CD4-positive, alpha-beta T cell treated with Interleukin-15 for 1 hour (primary cell): Measurements from ENCODE around the gene MMD.
"Not testable (repeated sequence)": the region's sequence is repeated elsewhere in the genome, so short reads cannot be mapped to it uniquely, and the experiment has no call there.

Source experiments
- DNase-seq: peaks from one replicate; pipeline ENCODE4 v3.0.0-alpha.2; 2020

MMD gene

DNA sequence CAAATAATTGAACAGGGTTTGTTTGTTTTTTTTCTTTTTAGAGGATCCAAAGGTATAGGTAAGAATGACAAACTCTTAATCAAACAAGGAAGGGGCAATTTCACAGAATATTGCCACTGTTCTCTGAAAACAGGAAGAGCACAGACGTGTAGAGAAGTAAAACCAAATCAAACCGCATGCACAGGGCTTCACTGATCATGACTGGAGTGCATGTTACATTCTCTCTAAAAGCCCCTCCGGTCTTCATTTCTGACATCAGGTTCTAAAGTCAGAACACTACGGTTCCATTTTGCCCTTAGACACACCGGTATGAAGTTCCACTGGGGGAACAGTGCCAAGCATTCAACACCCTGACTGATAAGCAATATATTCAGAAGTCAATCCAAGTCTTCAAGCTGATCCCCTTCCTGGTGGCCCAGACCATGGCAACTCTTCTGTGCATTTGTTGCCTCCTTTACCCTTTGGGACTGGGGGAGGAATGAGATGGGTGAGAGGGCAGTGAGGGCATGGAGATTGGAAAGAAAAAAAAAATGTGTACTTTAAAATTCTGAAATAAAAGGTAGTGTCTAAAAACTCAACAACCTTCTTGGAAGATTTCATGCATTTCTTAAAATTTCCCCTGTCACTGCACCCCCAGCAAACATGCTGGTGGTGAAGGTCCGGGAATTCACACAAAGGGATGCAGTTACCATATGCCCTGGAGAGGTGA, 1.4 kb downstream of the MMD start:
- peak; percentile 70 for DNase-seq

DNA sequence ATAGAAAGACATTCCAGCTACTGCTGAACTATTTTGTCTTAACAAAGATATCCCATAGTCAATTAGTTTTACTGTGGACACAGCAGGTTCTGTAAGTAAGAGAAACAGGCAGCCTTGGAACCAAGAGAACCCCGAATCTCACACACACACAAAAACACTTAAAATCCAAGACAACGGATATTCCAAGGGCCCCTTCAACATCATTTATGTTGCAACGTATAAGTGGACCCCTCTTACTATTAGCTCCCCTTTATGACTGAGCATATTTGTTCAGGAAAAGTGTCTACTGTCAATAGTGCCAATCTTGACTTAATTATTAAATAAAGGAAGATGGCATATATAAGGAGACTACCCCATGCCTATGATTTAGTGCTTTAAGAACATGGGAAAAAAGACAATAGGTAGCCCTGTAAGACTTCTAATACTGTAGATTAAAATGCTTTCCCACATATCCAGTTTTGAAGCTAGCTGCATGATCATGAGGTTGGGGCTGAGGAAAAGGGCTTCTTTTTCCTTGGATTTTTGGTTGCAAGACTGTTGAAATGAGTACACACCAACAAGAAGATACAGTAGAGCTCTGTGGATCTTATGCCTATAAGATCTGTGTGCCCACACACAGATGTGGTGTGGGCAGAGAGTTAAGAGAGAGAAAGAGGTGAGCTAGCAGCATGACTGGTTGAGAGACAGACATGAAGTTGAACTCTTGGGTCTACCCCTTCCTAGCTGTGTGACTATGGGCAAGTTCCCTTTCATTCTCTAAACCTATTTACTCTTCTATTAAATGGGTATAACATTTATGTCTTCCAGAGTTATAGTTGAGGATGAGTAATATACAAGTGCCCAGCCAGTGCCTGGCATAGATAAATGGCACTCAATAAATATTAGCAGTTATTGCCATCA, 3.0 kb downstream of the MMD start:
- no peak for DNase-seq

DNA sequence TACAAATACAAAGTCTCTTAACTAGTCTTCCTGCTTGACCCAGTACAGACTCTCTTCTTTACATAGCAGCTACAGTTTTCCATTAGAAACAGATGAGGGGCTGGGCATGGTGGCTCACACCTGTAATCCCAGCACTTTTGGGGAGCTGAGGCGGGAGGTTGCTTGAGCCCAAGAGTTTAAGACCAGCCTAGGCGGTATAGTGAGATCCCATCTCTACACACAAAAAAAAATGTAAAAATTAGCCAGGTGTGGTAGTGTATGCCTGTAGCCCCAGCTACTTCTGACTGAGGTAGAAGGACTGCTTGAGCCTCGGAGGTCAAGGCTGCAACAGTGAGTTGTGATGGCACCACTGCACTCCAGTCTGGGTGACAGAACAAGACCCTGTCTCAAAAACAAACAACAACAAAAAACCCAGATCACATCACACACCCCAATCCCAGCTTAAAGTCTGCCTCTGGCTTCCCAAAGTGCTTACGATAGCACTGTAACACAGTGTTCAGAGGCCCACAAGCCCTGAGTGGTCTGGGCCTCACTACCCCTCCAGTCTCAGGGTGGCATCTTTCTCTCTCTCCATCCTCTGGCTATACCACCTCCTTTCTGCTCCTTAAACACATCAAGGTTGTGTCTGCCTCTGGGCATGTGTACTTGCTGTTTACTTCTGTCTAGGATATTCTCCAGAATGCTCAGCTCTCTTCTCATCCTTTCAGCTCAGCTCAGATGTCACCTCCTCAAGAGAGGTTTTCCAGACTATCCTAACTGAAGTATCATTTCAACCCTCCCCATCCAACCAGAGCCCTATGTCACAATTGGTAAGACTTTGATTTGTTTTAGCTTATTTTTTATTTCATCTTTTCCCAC, 4.0 kb downstream of the MMD start:
- DNase-seq: no peak

DNA sequence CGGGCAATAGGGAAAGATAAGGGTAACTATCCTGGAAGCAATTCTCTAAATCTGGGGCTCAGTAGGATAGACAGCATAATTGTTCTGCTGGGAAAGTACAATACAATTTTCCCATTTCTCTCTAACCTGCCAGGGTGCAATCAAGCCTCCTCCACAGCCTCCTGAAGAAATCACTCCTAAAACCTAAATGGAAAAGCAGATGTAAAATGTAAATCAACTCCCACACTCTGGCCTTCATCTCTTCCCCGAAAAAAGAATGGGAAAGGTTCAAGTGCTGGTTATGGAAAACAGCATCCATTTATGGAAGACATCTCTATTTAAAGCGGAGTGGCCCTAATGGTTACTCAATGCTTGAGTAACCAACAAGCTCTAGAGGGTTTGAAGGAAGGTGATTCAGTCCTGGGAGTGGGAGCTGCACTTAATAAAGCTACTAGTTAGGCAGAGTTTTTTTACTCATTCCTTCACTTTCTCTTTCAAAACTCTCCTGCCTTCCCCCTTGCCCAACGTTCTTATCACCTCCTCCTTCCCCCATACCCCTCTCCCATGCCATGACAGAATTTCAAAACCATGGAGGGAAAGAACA, 5.1 kb downstream of the MMD start:
- DNase-seq: no peak

DNA sequence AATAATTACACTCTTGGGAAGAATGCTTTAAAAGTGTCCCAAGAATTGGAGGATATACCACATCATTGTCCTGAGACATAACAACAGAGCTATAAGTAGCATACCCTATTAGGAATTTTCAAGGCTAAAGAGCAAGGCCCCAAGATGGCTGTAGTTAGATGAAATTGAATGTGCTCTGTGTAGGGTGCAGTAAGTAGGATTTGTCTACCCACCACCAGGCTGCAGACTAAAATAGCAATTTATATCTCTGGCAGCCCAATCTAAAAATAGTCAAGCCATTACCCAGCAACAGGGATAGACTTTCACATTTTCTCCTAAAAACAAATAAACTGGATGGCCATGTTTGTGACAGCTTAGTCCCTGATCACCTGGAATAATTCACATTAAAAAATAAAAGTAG, 5.6 kb downstream of the MMD start:
- DNase-seq: no peak

DNA sequence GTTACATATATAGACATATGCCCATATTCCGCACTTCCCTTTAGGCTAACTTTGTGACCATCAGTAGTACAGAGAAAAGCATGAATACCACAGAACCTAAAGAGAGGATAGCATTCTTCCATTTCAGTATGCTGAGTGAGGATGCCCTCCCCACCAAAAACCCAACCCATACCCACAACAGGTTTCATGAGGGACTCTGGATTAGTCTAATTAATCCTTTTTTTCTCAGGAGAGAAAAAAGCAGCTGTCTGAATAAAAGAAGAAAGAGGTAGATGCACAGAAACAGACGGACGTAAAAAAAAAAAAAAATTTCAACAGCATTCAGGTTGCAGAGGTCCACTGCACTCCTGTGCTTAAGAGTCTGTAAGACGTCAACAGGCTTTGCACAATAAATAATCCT, 6.7 kb downstream of the MMD start:
- no peak for DNase-seq

DNA sequence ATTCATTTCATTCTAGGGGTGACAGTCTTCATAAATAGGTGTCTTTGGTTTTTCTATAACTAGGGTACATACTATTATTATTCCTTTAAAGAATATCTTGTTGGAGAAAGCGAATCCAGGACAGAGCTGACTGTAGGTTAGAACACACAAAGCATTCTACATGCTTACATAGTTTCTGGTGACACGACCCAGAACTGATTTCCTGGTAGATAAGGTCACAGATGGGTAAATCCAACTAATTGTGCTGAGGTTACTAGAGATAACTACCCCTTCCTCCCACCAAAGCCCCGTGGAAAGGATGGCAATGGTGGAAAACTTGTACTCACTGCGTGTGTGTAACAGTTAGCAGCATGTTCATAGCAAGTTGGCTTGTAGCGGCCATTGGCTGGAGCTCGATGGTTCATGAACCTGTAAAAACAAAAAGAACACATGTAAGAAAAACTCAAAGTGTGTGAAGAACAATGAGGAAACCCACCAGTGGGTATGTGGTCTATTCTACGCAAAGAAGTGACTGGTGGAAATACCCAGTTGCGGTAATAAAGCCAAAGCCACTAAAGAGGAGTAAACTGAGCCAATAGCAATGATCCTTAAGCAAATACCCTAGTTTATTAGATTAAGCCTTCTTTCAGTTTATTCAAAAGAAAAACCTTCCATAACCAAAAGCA, 7.7 kb downstream of the MMD start:
- no peak for DNase-seq

DNA sequence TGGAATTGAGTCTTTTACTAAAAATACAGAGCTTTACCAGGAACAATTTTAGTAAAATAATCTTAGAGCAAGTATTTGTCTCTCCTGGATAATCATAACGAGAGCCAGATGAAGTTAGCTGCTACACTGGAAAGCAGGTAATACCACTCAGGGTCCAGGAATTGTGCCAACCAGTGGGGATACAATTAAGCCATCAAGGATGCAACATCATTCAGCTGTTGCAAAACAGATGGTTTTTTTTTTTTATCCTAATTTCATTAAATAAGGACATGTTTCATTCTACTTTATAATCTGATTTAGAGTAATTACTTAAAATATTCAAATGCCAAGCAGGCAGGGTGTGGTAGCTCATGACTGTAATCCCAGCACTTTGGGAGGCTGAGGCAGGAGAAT, 10.2 kb downstream of the MMD start:
- DNase-seq: no peak

DNA sequence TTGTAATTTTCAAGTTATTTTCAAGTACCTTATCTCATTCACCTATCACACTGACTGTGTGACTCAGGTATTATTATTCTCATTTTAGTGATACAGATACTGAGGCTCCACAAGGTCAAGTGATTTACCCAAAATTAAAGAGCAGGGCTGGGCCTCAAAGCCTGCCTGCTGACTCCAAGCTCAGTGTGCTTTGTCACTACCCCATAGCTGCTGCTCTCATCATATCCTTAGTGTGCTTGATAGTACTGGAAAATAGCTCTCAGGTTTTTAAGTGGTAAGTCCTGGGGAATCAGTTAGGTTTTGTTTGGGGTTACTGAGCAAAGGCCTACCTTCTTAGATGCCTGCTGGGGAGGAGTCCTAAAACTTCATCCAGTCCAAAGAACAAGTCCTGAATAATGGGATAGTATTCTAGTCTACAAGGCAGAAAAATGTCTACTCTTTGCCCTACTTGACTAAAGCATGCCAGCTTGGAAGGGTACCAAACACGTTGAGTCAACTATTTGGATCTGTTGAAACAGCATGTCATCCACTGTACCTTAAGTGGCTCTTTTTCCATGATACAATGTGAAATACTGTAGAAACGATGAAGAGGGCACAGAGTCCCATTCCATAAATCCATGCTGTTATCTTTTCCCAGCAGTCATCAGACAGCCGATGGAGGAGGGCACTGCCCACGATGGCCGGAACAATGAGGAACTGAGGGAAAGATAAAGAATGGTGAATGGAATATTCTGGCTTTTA, 10.7 kb downstream of the MMD start:
- DNase-seq: no peak

DNA sequence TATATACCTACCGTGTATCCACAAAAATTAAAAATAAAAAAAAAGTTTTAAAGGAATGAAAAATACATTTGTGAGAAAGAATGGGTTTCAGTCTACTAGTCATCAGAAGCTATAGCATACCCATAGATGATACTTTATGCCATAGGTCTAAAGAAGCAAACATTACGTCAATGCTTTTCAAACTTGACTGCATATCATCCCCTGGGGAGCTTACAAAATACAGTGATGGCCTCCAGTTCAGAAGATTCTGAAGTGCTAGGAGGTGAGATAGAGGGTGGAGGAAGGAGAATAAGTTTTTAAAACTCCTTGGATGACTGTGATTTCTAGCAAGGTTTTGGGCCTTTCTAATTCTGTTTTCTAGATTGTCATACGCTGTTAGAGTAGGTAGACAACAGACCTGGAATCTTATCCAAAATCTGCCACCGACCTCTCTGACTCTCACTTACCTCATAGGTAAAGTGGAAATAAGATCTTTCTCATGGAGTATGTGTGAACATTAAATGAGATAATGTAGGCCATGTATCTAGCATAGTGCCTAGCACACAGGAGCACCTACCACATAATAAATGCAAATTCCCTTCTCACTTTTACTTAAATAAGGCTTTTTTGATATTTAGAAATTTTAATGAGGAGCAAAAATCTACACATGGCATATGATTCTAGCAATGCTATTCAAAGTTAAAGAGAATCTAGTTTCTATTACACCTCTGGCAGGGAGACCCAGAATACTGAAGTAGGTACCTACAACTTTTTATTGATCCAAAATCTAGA, 12.4 kb downstream of the MMD start:
- DNase-seq: no peak

DNA sequence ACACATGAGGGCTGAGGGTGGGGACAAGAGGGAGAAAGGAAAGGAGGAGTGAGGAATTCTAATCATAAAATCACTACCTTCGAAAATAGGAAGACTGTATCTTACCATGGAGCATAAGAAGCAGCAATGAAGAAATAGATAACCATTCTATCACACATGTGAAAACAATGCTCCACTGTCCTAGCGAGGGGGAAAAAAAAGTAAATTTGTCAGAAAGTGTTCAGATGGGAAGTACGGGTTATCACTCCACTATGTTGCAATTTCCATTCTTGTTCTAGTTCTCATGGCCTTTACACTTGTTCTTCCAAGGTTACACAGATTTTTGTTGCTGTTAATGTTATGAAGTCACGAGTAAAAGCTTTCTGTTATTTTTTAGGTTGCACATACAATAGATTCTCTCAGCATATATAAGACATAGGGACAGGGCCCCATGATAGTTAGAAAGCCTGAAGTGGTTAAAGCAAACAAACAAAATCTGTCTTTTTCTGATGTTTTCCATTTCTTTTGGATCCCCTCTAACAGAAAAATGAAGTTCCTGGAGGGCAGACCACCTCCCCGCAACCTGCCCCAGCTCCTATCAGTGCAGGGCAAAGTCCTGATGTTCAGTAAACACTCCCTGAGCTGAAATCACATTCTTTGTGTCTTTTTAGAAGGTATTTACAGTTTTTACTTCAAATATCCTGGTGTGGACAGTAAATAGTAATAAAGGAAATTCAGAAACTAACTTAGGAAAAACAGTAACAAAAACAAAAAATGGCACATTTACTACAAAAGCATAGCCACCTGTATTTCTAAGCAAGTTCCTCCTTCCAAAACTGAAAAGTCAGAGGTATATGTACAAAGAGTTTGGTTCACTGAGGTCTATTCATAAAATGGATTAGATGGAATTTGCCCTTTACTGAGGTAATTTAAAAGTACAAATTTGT, 13.7 kb downstream of the MMD start:
- no peak for DNase-seq

DNA sequence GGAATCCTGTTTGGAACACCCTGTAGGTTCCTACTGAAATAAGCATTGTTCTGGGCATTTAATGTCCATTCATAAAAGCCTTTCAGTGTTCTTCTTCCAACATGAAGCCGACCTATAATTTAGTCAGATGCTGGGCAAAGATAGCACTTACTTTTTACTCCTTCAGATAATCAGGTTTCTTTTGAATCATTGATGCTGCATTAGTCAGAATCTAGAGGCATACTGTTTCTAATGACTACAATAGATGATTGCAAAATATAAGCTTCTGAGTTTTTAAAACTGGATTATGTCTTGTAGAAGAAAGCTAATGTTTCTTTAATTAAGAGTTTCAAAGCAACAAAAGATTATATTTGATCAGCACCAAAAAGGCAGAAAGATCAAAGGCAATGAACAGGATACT, 16.0 kb downstream of the MMD start:
- no peak for DNase-seq

DNA sequence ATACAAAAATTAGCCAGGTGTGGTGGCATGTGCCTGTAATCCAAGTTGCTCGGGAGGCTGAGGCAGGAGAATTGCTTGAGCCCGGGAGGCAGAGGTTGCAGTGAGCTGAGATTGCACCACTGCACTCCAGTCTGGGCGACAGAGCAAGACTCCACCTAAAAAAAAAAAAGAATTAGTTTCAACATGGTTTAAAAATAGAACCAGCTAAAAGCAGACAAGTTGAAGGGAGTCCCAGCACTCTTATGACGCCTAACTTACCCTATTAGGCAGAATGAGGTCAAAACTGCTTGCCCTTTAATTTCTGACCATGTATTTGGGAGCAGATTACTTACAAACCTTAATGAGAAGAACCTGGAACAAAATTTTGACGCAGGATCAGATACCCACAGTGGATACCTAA, 17.4 kb downstream of the MMD start:
- DNase-seq: not testable (repeated sequence)

DNA sequence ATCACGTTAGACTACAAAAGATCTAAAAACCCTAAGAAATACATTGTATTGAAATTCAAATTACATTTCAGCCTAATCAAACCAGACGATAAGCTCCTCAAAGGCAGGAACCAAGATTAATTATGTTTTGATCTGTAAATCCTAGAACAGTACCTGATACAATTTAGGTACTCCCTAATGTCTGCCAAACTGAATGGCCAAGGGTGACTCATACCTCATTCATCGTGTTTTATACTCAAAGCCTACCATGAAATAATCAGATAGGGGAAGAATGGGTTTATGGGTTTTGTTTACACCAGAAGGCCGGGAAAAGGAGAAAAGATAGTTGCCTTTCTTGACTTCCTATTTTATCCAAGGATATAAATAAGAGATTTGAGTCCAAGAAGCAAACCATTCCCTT, 19.3 kb downstream of the MMD start:
- no peak for DNase-seq

DNA sequence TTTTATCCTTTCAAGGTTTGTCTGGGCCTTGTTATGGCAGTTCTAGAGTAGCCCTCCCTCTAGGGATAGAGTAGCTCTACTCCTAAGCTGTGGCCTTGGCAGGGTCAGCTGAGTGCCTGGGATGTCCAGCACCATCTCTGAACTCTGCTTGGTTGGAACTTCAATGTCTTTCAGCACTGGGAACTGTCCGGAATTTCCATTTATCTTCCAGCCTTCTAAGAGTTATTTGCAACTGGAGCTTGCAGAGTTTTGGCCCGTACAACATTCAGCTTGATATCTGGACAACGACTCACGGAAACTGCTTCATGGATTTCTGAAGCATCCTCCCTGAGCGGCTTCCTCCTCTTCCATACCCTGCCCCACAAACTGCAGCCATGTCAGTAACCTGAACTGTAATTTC, 22.9 kb downstream of the MMD start:
- DNase-seq: no peak

DNA sequence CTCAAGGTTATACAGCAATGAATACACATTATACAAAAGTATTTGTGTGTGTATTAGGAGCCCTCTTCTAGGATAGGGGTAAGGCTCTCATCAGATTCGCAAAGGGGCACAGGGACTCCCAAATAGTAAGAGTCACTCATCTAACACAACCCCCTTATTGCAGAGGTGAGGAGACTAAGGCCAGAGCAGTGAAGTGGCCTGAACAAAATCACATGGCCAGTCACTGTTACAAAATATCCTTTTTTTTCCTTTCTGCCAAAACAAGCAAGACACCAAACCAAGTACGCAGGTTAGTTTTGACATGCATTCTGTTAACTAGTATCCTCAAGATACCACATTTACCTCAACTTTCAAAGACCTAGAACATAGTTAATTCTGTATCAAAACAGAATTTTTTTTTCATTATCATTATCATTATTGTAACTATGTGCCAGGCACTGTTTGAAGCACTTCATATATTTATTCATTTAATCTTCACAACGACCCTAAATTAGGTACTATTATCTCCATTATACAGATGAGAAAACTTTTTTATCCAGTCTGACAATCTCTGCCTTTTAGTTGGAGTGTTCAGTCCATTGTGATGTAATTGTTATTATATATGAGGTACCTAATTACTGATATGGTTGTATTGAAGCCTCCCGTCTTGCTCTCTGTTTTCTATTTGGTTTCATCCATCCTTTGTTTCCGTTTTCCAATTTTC, 25.7 kb downstream of the MMD start:
- no peak for DNase-seq

DNA sequence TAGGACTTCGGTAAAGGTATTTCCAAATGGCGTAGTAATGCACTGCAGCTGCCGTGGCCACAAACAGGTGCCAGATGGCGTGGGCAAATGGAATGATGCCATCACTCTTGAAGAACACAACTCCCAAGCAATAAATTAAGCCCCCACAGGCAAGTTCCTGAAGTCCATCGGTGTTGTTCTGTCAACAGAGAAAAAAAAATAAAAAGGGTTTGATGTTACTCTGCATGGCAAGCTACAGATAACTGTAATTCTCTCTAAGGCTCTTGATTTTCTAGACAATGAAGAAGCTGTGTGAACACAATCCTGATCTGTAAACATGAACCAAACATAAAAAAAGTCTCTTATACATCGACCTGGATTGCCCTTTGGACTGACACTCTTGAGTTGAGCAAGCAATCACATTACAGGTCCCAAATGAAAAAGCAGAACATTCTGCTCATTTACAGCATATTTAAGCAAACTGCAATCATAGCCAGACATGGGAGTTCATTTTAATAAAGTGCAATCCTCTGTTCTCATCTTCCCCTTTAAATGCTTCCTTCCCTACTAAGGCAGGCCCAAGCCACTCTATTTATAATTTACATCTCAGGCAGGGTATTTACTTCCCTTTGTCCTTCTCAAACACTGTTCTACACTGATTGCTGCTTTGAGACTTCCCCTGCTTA, 27.1 kb downstream of the MMD start:
- DNase-seq: no peak

DNA sequence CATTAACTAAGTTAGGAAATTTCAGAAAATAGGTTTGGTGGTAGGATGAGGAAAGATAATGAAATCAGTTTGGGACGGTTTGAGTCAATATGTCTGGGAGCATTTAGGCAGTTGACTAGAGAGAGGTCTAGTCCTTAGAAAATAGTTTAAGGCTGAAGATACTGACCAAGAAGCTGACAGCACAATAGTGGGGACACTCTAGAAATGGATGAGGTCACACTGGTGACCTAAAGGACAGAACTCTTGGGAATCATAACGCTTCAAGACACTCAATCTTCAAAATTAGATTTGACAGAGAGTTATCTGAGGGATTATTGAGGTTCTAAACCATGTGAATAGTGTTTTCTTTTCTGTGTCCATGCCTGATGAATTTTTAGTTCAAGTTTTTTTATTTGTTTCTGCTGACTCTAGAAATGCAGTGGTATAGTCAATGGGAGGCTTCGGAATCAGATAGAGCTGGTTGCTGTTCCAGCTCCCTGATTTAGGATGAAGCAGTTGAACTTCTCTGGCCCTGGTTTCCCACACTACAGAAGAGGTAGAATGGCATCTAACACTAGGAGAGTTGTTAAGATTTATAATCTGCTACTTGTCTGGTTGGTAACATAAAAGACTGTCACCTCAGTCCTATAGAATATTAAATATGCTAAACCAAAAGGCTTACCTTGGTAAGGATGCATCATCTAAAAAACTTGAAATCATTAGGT, 29.7 kb downstream of the MMD start:
- no peak for DNase-seq
